OCI-LY1 (cell line): ENCODE measurements around the gene CLCN7.

Experiments used
- H2AFZ ChIP-seq: fragments of 200-600 bp; sonication (generic), shearing (Covaris generic); 2 replicates; pipeline ENCODE4 v1.6.0; 2014; ENCODE audit warnings: antibody characterized with exemption, mild to moderate bottlenecking, low read length
- H3F3A ChIP-seq: fragments of 200-600 bp; sonication (generic), shearing (Covaris generic); 2 replicates; pipeline ENCODE4 v1.6.0; 2014; ENCODE audit warnings: mild to moderate bottlenecking, antibody characterized with exemption, low read length, moderate library complexity; ENCODE audit not compliant: insufficient read depth
- H3K27ac ChIP-seq: fragments of 200-600 bp; sonication (generic); 2 replicates; pipeline ENCODE4 v1.5.1; 2014; ENCODE audit warnings: low read length, mixed run types, mild to moderate bottlenecking, low read depth; ENCODE audit not compliant: poor library complexity, severe bottlenecking
- H3K27me3 ChIP-seq: fragments of 200-600 bp; sonication (generic); 2 replicates; pipeline ENCODE4 v1.6.0; 2014; ENCODE audit warnings: antibody characterized with exemption, mild to moderate bottlenecking, low read length, moderate library complexity; ENCODE audit not compliant: insufficient read depth
- H3K36me3 ChIP-seq: fragments of 200-600 bp; sonication (generic); 2 replicates; pipeline ENCODE4 v1.6.1; 2014; ENCODE audit warnings: mild to moderate bottlenecking, antibody characterized with exemption, low read length, moderate library complexity, mixed read lengths; ENCODE audit not compliant: insufficient read depth
- H3K4me1 ChIP-seq: fragments of 200-600 bp; sonication (generic); 2 replicates; pipeline ENCODE4 v1.5.1; 2014; ENCODE audit warnings: mild to moderate bottlenecking, low read length, moderate library complexity; ENCODE audit not compliant: insufficient read depth, severe bottlenecking
- H3K4me2 ChIP-seq: fragments of 200-600 bp; sonication (generic), shearing (Covaris generic); 2 replicates; pipeline ENCODE4 v1.6.1; 2014; ENCODE audit warnings: low read length
- H3K4me3 ChIP-seq: fragments of 200-600 bp; sonication (generic); 2 replicates; pipeline ENCODE4 v1.5.1; 2014; ENCODE audit warnings: low read length, low read depth, mild to moderate bottlenecking, mixed read lengths; ENCODE audit not compliant: poor library complexity, severe bottlenecking
- H3K79me2 ChIP-seq: fragments of 200-600 bp; shearing (Covaris generic); 2 replicates; pipeline ENCODE4 v1.6.1; 2016; ENCODE audit warnings: mixed run types, low read length, mixed read lengths; ENCODE audit not compliant: insufficient read depth
- H3K9ac ChIP-seq: fragments of 200-600 bp; sonication (generic), shearing (Covaris generic); 2 replicates; pipeline ENCODE4 v1.6.1; 2014; ENCODE audit warnings: mild to moderate bottlenecking, low read length, mixed read lengths
- H3K9me2 ChIP-seq: fragments of 200-600 bp; sonication (generic), shearing (Covaris generic); 2 replicates; pipeline ENCODE4 v1.6.1; 2014; ENCODE audit warnings: low read depth, mild to moderate bottlenecking, low read length, mixed read lengths
- H3K9me3 ChIP-seq: fragments of 200-600 bp; shearing (Covaris generic); 2 replicates; pipeline ENCODE4 v1.6.1; 2014; ENCODE audit warnings: low read length, mixed read lengths
- H4K20me1 ChIP-seq: fragments of 200-600 bp; sonication (generic), shearing (Covaris generic); 2 replicates; pipeline ENCODE4 v1.6.0; 2016; ENCODE audit warnings: mild to moderate bottlenecking, low read length; ENCODE audit not compliant: insufficient read depth
- EZH2 ChIP-seq: fragments of 200-600 bp; sonication (generic), shearing (Covaris generic); IDR thresholded peaks from 2 replicates; pipeline ENCODE4 v1.8.0; 2017; ENCODE audit warnings: borderline replicate concordance, mixed run types, mild to moderate bottlenecking, antibody characterized with exemption, low read length, moderate library complexity, mixed read lengths
- TF ChIP-seq, protein P1 (sequence below): fragments of 200-600 bp; sonication (generic), shearing (Covaris generic); IDR thresholded peaks from 2 replicates; pipeline ENCODE4 v1.5.1; 2017; ENCODE audit warnings: mild to moderate bottlenecking, antibody characterized with exemption, low read length, moderate library complexity, mixed read lengths

The CLCN7 gene

GRCh38 chr16:1398826-1399581 is 75.8 kb downstream of the CLCN7 start:
- no peak overlapping the region for H3K4me3 ChIP-seq
- H3K36me3 ChIP-seq: peaks cover 35% of the 10 kb centered on the region
- H2AFZ ChIP-seq: no peak overlapping the region
- no peaks in the 10 kb centered on the region for H3K9me2 ChIP-seq
- no peaks in the 10 kb centered on the region for H4K20me1 ChIP-seq
- H3F3A ChIP-seq: no peaks in the 10 kb centered on the region
- no peak overlapping the region for H3K9ac ChIP-seq
- no peak overlapping the region for H3K4me2 ChIP-seq
- no peaks in the 10 kb centered on the region for H3K4me1 ChIP-seq
- no peaks in the 10 kb centered on the region for H3K9me3 ChIP-seq
- H3K79me2 ChIP-seq: no peaks in the 10 kb centered on the region
- H3K27me3 ChIP-seq: no peaks in the 10 kb centered on the region
- H3K27ac ChIP-seq: no peak overlapping the region
- TF ChIP-seq, protein P1, sequence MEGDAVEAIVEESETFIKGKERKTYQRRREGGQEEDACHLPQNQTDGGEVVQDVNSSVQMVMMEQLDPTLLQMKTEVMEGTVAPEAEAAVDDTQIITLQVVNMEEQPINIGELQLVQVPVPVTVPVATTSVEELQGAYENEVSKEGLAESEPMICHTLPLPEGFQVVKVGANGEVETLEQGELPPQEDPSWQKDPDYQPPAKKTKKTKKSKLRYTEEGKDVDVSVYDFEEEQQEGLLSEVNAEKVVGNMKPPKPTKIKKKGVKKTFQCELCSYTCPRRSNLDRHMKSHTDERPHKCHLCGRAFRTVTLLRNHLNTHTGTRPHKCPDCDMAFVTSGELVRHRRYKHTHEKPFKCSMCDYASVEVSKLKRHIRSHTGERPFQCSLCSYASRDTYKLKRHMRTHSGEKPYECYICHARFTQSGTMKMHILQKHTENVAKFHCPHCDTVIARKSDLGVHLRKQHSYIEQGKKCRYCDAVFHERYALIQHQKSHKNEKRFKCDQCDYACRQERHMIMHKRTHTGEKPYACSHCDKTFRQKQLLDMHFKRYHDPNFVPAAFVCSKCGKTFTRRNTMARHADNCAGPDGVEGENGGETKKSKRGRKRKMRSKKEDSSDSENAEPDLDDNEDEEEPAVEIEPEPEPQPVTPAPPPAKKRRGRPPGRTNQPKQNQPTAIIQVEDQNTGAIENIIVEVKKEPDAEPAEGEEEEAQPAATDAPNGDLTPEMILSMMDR: no peak
- no peak for TF ChIP-seq EZH2

- no peak overlapping the region for H3K27ac ChIP-seq
- no peak overlapping the region for H3K4me3 ChIP-seq
- no peak overlapping the region for H3K4me2 ChIP-seq
- no peaks in the 10 kb centered on the region for H3K27me3 ChIP-seq
- no peak overlapping the region for H2AFZ ChIP-seq
- no peaks in the 10 kb centered on the region for H3K79me2 ChIP-seq
- H3K9me2 ChIP-seq: no peaks in the 10 kb centered on the region
- H3K4me1 ChIP-seq: no peaks in the 10 kb centered on the region
- peaks cover 40% of the 10 kb centered on the region for H3K36me3 ChIP-seq
- TF ChIP-seq EZH2: no peak
- TF ChIP-seq, protein P1: no peak
- no peaks in the 10 kb centered on the region for H4K20me1 ChIP-seq
- no peaks in the 10 kb centered on the region for H3K9me3 ChIP-seq
- no peaks in the 10 kb centered on the region for H3F3A ChIP-seq
- no peak overlapping the region for H3K9ac ChIP-seq
Observed at GRCh38 chr16:1398351-1398750, 76.5 kb downstream of the CLCN7 start.

- H3F3A ChIP-seq: no peaks in the 10 kb centered on the region
- H3K36me3 ChIP-seq: peaks cover 41% of the 10 kb centered on the region
- H3K4me2 ChIP-seq: no peak overlapping the region
- no peaks in the 10 kb centered on the region for H3K9me2 ChIP-seq
- no peaks in the 10 kb centered on the region for H3K27me3 ChIP-seq
- no peaks in the 10 kb centered on the region for H4K20me1 ChIP-seq
- H3K27ac ChIP-seq: no peak overlapping the region
- no peaks in the 10 kb centered on the region for H3K4me1 ChIP-seq
- TF ChIP-seq, protein P1: no peak
- no peak for TF ChIP-seq EZH2
- no peaks in the 10 kb centered on the region for H3K79me2 ChIP-seq
- no peak overlapping the region for H2AFZ ChIP-seq
- no peak overlapping the region for H3K4me3 ChIP-seq
- no peaks in the 10 kb centered on the region for H3K9me3 ChIP-seq
- no peak overlapping the region for H3K9ac ChIP-seq
Observed at GRCh38 chr16:1397779-1398178, 77.0 kb downstream of the CLCN7 start.
